Smooth muscle cell (in vitro differentiated cells): ENCODE measurements around the gene CCNL2. TPM values are rescaled to one million over a fixed set of nuclear protein-coding genes. Genes with fewer than 3 reads are reported as not detected.

ENCODE experiments used
- DNase-seq: peaks from one replicate; lab custom pipeline; 2025; ENCODE audit not compliant: unreplicated experiment; lab: John Stamatoyannopoulos, UW
- H2AFZ ChIP-seq: fragments of 200-600 bp; sonication (generic); 2 replicates; pipeline ENCODE4 v1.6.0; 2016; ENCODE audit warnings: antibody characterized with exemption, low read depth, mild to moderate bottlenecking
- H3F3A ChIP-seq: fragments of 200-600 bp; sonication (generic); 2 replicates; pipeline ENCODE4 v1.6.0; 2017; ENCODE audit warnings: antibody characterized with exemption, low read depth
- H3K27ac ChIP-seq: fragments of 200-600 bp; sonication (generic); 2 replicates; pipeline ENCODE4 v1.5.1; 2016; ENCODE audit warnings: low read depth, mild to moderate bottlenecking
- H3K27me3 ChIP-seq: fragments of 200-600 bp; sonication (generic); 2 replicates; pipeline ENCODE4 v1.6.1; 2016; ENCODE audit warnings: low read depth, mild to moderate bottlenecking
- H3K36me3 ChIP-seq: fragments of 200-600 bp; sonication (generic); 2 replicates; pipeline ENCODE4 v1.5.1; 2016; ENCODE audit warnings: low read depth
- H3K4me1 ChIP-seq: fragments of 200-600 bp; sonication (generic); 2 replicates; pipeline ENCODE4 v1.5.1; 2016; ENCODE audit warnings: low read depth
- H3K4me2 ChIP-seq: fragments of 200-600 bp; sonication (generic); 2 replicates; pipeline ENCODE4 v1.6.0; 2016; ENCODE audit warnings: mild to moderate bottlenecking
- H3K4me3 ChIP-seq: fragments of 200-600 bp; sonication (generic); 2 replicates; pipeline ENCODE4 v1.5.1; 2016; ENCODE audit warnings: mild to moderate bottlenecking
- H3K79me2 ChIP-seq: fragments of 200-600 bp; sonication (generic); 2 replicates; pipeline ENCODE4 v1.6.0; 2016; ENCODE audit warnings: low read depth, mild to moderate bottlenecking
- H3K9ac ChIP-seq: fragments of 200-600 bp; sonication (generic); 2 replicates; pipeline ENCODE4 v1.6.0; 2016; ENCODE audit warnings: low read depth
- H3K9me3 ChIP-seq: fragments of 200-600 bp; sonication (generic); replicated peaks from 2 replicates; pipeline ENCODE4 v1.5.1; 2016; ENCODE audit warnings: low read depth
- H4K20me1 ChIP-seq: fragments of 200-600 bp; sonication (generic); 2 replicates; pipeline ENCODE4 v1.6.0; 2016; ENCODE audit warnings: low read depth
- WGBS: methylation state at CpG from one replicate; pipeline ENCODE4 v1.1.7; 2016; ENCODE audit warnings: low lambda C conversion rate; 5-methylcytosine and 5-hydroxymethylcytosine counted together
- polyA plus RNA-seq: library from polyadenylated mRNA; unstranded; fragments of >200 nt; fragmentation: Nextera tagmentation; extraction: Ambion mirVana; gene quantifications from 2 replicates; pipeline ENCODE4 v1.2.1, GENCODE V29; 2016
- total RNA-seq: library from RNA; depleted of rRNA; stranded (reverse); fragments of >200 nt; gene quantifications from 2 replicates; pipeline ENCODE4 v1.2.3, GENCODE V29; 2014
- TF ChIP-seq, protein P1 (sequence below): fragments of 200-600 bp; sonication (generic); IDR thresholded peaks from 2 replicates; pipeline ENCODE4 v1.5.1; 2017; ENCODE audit warnings: borderline replicate concordance, mild to moderate bottlenecking, antibody characterized with exemption; ENCODE audit not compliant: insufficient read depth, poor library complexity, severe bottlenecking

CCNL2 gene
- total and polyA plus RNA-seq, 2 experiments from 2014 or later, result 144 to 180 TPM

DNA sequence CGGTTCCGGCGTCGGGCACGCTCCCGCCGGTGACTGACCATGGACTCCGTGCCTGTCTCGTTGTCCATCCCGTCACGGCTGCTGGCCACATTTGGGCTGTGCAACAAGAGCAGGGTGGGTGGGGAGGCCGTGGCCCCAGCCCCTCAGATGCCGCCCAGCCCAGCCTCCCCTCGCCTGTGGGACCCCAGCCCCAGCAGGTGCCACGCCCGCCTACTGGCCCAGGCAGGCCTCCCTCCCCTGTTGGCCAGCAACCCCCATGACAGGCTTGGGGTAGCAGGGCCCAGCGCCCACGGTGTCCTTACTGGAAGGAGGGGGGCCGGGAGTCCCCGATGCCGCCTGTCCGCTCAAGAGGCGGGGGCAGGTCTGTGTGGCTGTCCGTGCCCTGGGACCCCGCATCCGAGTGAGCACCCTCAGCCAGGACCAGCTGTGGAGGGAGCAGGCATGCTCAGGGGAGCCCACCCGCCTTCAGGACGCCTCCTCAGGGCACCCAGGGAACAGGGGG, 57.0 kb downstream of the CCNL2 start:
- 96% methylated on average over 23 of the region's 28 CpGs for WGBS
- Histone ChIP-seq H2AFZ (no peak overlapping the region), H3K4me2 (no peak overlapping the region), H3K4me1 (no peaks in the 10 kb centered on the region), H3F3A (no peaks in the 10 kb centered on the region), H3K4me3 (no peak overlapping the region), H3K9ac (no peak overlapping the region), H3K9me3 (no peaks in the 10 kb centered on the region), H3K27ac (no peak overlapping the region), H3K36me3 (no peaks in the 10 kb centered on the region), H3K79me2 (peaks cover 39% of the 10 kb centered on the region), H3K27me3 (no peaks in the 10 kb centered on the region), H4K20me1 (peaks cover 69% of the 10 kb centered on the region)
- TF ChIP-seq, protein P1, sequence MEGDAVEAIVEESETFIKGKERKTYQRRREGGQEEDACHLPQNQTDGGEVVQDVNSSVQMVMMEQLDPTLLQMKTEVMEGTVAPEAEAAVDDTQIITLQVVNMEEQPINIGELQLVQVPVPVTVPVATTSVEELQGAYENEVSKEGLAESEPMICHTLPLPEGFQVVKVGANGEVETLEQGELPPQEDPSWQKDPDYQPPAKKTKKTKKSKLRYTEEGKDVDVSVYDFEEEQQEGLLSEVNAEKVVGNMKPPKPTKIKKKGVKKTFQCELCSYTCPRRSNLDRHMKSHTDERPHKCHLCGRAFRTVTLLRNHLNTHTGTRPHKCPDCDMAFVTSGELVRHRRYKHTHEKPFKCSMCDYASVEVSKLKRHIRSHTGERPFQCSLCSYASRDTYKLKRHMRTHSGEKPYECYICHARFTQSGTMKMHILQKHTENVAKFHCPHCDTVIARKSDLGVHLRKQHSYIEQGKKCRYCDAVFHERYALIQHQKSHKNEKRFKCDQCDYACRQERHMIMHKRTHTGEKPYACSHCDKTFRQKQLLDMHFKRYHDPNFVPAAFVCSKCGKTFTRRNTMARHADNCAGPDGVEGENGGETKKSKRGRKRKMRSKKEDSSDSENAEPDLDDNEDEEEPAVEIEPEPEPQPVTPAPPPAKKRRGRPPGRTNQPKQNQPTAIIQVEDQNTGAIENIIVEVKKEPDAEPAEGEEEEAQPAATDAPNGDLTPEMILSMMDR, result no peak
- no peak for DNase-seq

DNA sequence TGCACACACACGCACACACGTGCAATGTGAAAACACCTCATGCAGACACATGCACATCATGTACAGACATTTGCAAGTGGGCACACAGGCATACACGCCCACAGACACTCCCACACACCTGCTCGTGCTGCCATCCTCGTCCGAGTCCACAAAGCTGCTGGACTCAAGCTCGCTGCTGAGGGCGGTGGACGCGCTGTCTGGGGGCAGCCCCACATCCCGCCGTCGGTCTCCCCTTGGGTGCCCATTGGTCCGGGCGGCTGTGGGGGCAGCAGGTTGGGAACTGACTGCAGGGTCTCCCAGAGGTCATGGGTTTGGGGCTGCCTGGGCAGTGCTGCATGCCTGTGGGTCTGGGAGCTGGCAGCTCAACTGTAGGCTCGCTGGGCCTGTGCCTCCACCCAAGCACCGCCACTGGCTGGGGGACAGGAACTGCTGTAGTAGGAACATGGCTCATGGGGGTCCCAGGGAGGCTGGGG, 57.5 kb downstream of the CCNL2 start:
- peaks cover 34% of the 10 kb centered on the region for H3K79me2 ChIP-seq
- H3K9ac ChIP-seq, result no peak overlapping the region
- H3K9me3 ChIP-seq, result no peaks in the 10 kb centered on the region
- H4K20me1 ChIP-seq, result peaks cover 63% of the 10 kb centered on the region
- no peak overlapping the region for H3K4me3 ChIP-seq
- TF ChIP-seq, protein P1, result no peak
- H3K27me3 ChIP-seq, result no peaks in the 10 kb centered on the region
- no peaks in the 10 kb centered on the region for H3F3A ChIP-seq
- no peaks in the 10 kb centered on the region for H3K36me3 ChIP-seq
- H3K4me2 ChIP-seq, result no peak overlapping the region
- 98% methylated on average over 17 of the region's 17 CpGs for WGBS
- no peaks in the 10 kb centered on the region for H3K4me1 ChIP-seq
- H3K27ac ChIP-seq, result no peak overlapping the region
- H2AFZ ChIP-seq, result no peak overlapping the region
- no peak for DNase-seq

DNA sequence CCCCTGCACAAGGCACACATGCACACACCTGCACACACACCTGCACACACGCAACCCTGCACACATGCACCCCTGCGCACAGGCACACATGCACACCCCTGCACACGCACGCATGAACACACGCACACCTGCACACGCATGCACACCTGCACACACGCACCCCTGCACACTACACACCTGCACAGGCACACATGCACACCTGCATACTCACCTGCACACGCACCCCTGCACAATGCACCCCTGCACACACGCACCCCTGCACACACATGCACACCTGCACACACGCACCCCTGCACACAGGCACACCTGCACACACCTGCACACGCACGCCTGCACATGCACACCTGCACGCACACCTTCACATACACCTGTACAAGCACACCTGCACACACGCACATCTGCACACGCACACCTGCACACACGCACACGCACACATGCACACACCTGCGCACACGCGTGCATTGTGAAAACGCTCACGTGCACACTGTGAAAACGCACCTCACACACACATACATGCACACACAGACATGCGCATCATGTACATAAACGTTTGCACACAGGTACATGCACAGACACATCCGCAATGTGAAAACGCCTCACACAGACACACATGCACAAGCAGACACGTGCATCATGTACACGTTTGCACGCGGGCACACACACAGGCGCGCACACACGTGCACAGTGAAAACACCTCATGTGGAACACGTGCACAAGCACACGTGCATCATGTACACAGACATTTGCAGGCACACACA, 58.2 kb downstream of the CCNL2 start:
- DNase-seq, result no peak
- Histone ChIP-seq H3K9ac (no peak overlapping the region), H3K4me3 (no peak overlapping the region), H3F3A (no peaks in the 10 kb centered on the region), H3K4me2 (no peak overlapping the region), H3K9me3 (no peaks in the 10 kb centered on the region), H3K79me2 (peaks cover 28% of the 10 kb centered on the region), H3K36me3 (no peaks in the 10 kb centered on the region), H2AFZ (no peak overlapping the region), H3K27me3 (no peaks in the 10 kb centered on the region), H3K4me1 (no peaks in the 10 kb centered on the region), H4K20me1 (peaks cover 57% of the 10 kb centered on the region), H3K27ac (no peak overlapping the region)
- 95% methylated on average over 33 of the region's 36 CpGs for WGBS
- TF ChIP-seq, protein P1, result no peak
